ENCODE results near the gene FAM229B. TPM values are rescaled to one million over a fixed set of nuclear protein-coding genes. Genes with fewer than 3 reads are reported as not detected.

The FAM229B gene
- total and polyA plus RNA-seq, 2 of the 8 experiments (the other 6 are each of a cell fraction or from before 2014, with no cell fraction given), result 10.0 to 10.4 TPM

DNA sequence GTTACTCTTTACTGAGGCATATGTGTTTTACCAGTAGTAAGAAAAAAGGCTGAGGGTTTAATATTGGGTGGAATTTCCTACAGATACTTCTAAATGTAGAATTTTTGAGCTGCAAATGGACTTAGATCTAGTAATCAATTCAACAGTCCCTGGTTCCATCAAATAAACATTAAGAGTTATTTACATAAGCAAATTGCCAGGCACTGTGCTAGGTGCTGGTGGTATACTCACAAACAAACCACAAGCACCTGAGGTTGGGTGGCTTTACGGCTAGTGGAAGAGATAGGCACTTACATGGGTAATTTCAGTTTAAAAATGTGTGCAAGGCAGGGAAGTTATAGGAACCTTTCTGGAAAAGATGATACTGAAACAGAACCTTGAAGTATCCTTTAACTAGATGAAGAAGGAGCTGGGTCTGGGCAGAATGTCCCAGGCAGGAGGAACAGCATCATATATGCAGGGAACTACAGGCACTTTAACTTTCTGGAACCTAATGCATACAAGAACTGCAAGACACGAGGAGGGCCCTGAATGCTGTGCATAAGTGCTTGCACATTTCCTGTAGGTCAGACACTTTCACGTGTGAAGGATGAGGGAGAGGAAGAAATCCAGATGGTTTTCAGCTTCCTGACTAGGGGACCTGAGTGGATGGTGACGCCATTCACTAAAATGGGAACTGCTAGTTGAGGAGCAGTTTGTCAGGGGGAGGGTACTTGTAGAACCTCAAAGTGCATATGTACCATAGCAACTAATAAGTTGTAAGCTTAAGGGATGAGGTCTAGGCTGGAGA is 29.0 kb upstream of the FAM229B start:
- no peaks in the 10 kb centered on the region for H3K23me2 ChIP-seq (ENCODE audit: low read depth, low read length)
- no peak overlapping the region for H3K27ac ChIP-seq (ENCODE audit: low read depth, low read length)
- no peaks in the 10 kb centered on the region; a peak in 1 of 4 replicates for H3K9me3 ChIP-seq (ENCODE audit: insufficient read depth in 2 of 2, low read depth in 1 of 2, low read length in 1 of 2)
- H2BK15ac ChIP-seq (ENCODE audit: low read length), result no peak overlapping the region
- H3K79me2 ChIP-seq (ENCODE audit: control insufficient read depth in 1 of 2, insufficient read depth in 2 of 2, low read length in 2 of 2), result no peaks in the 10 kb centered on the region
- no peak overlapping the region for H3K9ac ChIP-seq (replicated peaks in 1 of 4; ENCODE audit: extremely low read depth in 1 of 4, low read depth in 3 of 4, low read length in 3 of 4)
- FAIRE-seq, result no peak
- no peak overlapping the region for H2AK5ac ChIP-seq (ENCODE audit: low read depth, low read length)
- no peak for TF ChIP-seq POLR2A (IDR thresholded peaks at IDR 0.05; ENCODE audit: control extremely low read depth in 1 of 2, low read depth in 2 of 2, low read length in 2 of 2)
- TF ChIP-seq NANOG (IDR thresholded peaks at IDR 0.05; ENCODE audit: insufficient read depth, low read depth, low read length, poor library complexity, severe bottlenecking), result no peak
- no peak for TF ChIP-seq EP300 (IDR thresholded peaks at IDR 0.05; ENCODE audit: borderline replicate concordance in 1 of 2, low read depth in 2 of 2, low read length in 2 of 2)
- no peak for TF ChIP-seq TEAD4 (IDR thresholded peaks at IDR 0.05; ENCODE audit: low read depth, low read length)
- H3K18ac ChIP-seq (ENCODE audit: extremely low read depth, low read length), result no peak overlapping the region
- POLR2A ChIA-PET (ENCODE audit: partially characterized antibody), result interaction anchor here (0.7 to 1.3 kb wide), 2 partner anchors 9 kb away, joined by 3 read pairs; no protein-coding TSS in a partner anchor
- H3K4me2 ChIP-seq (ENCODE audit: insufficient read depth in 1 of 2, low read depth in 2 of 2, low read length in 2 of 2), result no peak overlapping the region
- H3K36me3 ChIP-seq (ENCODE audit: control insufficient read depth in 2 of 4, insufficient read depth in 4 of 4, low read length in 3 of 4), result no peaks in the 10 kb centered on the region
- H4K20me1 ChIP-seq (replicated peaks in 1 of 2; ENCODE audit: control insufficient read depth in 1 of 2, insufficient read depth in 2 of 2, low read length in 2 of 2), result no peaks in the 10 kb centered on the region
- H2BK20ac ChIP-seq (ENCODE audit: low read length), result no peak overlapping the region
- WGBS, 2 experiments (ENCODE audit: extremely low coverage in 1 of 2, insufficient coverage in 1 of 2, insufficient read length in 1 of 2, insufficient replicate concordance in 2 of 2, low coverage in 1 of 2, low lambda C conversion rate in 2 of 2, missing lambda C conversion rate in 1 of 2), result 89% methylated on average over 4 of the region's 4 CpGs; no CpG with 5 or more reads in 1 of the 2 experiments
- no peaks in the 10 kb centered on the region for H3K79me1 ChIP-seq (ENCODE audit: low read depth, low read length)
- no peak overlapping the region for H4K91ac ChIP-seq (replicated peaks; ENCODE audit: insufficient read length, low read length)
- H2BK5ac ChIP-seq (ENCODE audit: low read depth, low read length), result no peak overlapping the region
- DNase-seq (ENCODE audit: low read depth in 1 of 2, low spot score in 2 of 2), result no peak
- H3K23ac ChIP-seq (ENCODE audit: insufficient read length), result no peak overlapping the region
- H4K5ac ChIP-seq (ENCODE audit: insufficient read length, low read depth, low read length), result no peak overlapping the region
- H2BK12ac ChIP-seq (ENCODE audit: low read depth, low read length), result no peak overlapping the region
- H2BK120ac ChIP-seq (replicated peaks; ENCODE audit: low read depth, low read length), result no peak overlapping the region
- CTCF ChIA-PET (ENCODE audit: partially characterized antibody), result interaction anchor here (1.0 to 1.8 kb wide), 3 partner anchors 16 to 390 kb away, joined by 4 to 6 read pairs (median 6); no protein-coding TSS in a partner anchor
- H3K4me1 ChIP-seq (replicated peaks in 1 of 4; ENCODE audit: control insufficient read depth in 3 of 4, insufficient read depth in 4 of 4, low read length in 3 of 4), result no peaks in the 10 kb centered on the region
- no peak overlapping the region for H3K4ac ChIP-seq (replicated peaks; ENCODE audit: insufficient read length, low read depth, low read length)
- no peak overlapping the region for H3K14ac ChIP-seq (ENCODE audit: insufficient read length)
- H3K4me3 ChIP-seq (ENCODE audit: extremely low read depth in 1 of 4, insufficient read depth in 2 of 4, low read depth in 3 of 4, low read length in 4 of 4), result no peak overlapping the region
- no peaks in the 10 kb centered on the region for H3K27me3 ChIP-seq (replicated peaks in 1 of 4; ENCODE audit: control insufficient read depth in 3 of 4, extremely low read depth in 1 of 4, insufficient read depth in 3 of 4, low read length in 3 of 4)
- no peak overlapping the region for H4K8ac ChIP-seq (ENCODE audit: extremely low read depth, insufficient read depth, low read length)
- H2AFZ ChIP-seq (ENCODE audit: low read length), result no peak overlapping the region
- H3K56ac ChIP-seq (replicated peaks; ENCODE audit: insufficient read length, low read depth, low read length), result no peak overlapping the region

Measured in H1 (cell line).